ENCODE data around the gene TRAPPC6A.

GRCh38 chr19:45172611-45173208 lies 5.3 kb downstream of the TRAPPC6A start:
- TF ChIP-seq MAX (IDR thresholded peaks at IDR 0.05) (no peak), REST (IDR thresholded peaks at IDR 0.05; ENCODE audit: low read depth) (no peak), SP1 (IDR thresholded peaks at IDR 0.05; ENCODE audit: low read depth) (no peak), CTCF (IDR thresholded peaks at IDR 0.05 in 2 of 3, conservative IDR thresholded peaks at IDR 0.05 in 1 of 3; ENCODE audit: borderline replicate concordance in 1 of 3, insufficient read depth in 1 of 3, low read depth in 2 of 3, low read length in 2 of 3) (no peak), POLR2A (IDR thresholded peaks at IDR 0.05; ENCODE audit: borderline replicate concordance, extremely low read depth, insufficient read depth, insufficient read length) (no peak), EZH2 (IDR thresholded peaks at IDR 0.05) (no peak), POLR2AphosphoS5 (IDR thresholded peaks at IDR 0.05; ENCODE audit: low read depth, low read length) (no peak), ZFX (IDR thresholded peaks at IDR 0.05) (no peak), EZH2phosphoT487 (IDR thresholded peaks at IDR 0.05; ENCODE audit: borderline replicate concordance) (no peak), ZNF274 (IDR thresholded peaks at IDR 0.05; ENCODE audit: low read depth, low read length) (no peak), YY1 (IDR thresholded peaks at IDR 0.05; ENCODE audit: extremely low read depth, insufficient replicate concordance, low read depth, low read length) (no peak), CEBPB (IDR thresholded peaks at IDR 0.05; ENCODE audit: low read depth) (no peak), ATF3 (IDR thresholded peaks at IDR 0.05) (no peak), EGR1 (IDR thresholded peaks at IDR 0.05; ENCODE audit: low read depth) (no peak)
